GM12891 (cell line): ENCODE measurements around the gene CMPK2.

ENCODE experiments used
- PAX5 ChIP-seq: IDR thresholded peaks from 2 replicates; pipeline ENCODE4 v1.6.1; 2011; ENCODE audit warnings: low read length, moderate library complexity, mild to moderate bottlenecking; ENCODE audit not compliant: insufficient read depth, severe bottlenecking
- POLR2A ChIP-seq: IDR thresholded peaks from 2 replicates; pipeline ENCODE4 v1.6.1; 2011; ENCODE audit warnings: low read depth, low read length, control low read depth
- POLR2AphosphoS5 ChIP-seq: IDR thresholded peaks from 2 replicates; pipeline ENCODE4 v1.6.1; 2011; ENCODE audit warnings: low read depth, low read length, control low read depth
- POU2F2 ChIP-seq: IDR thresholded peaks from 2 replicates; pipeline ENCODE4 v1.6.1; 2011; ENCODE audit warnings: low read depth, mild to moderate bottlenecking, control low read depth, low read length, moderate library complexity
- SPI1 ChIP-seq: IDR thresholded peaks from 2 replicates; pipeline ENCODE4 v1.6.1; 2011; ENCODE audit warnings: low read depth, low read length, control low read depth
- TAF1 ChIP-seq: IDR thresholded peaks from 2 replicates; pipeline ENCODE4 v1.6.1; 2011; ENCODE audit warnings: low read depth, low read length, control low read depth

GRCh38 chr2:6866275-6866671 is 566 bp upstream of the CMPK2 start:
- TF ChIP-seq POLR2A, result no peak
- no peak for TF ChIP-seq POLR2AphosphoS5
- TF ChIP-seq SPI1, result no peak
- TF ChIP-seq POU2F2, result no peak
- no peak for TF ChIP-seq TAF1
- TF ChIP-seq PAX5, result no peak
